Mesodermal cell (in vitro differentiated cells): ENCODE data around the gene CD58.

Experiments used
- H3K27ac ChIP-seq: 2 replicates; pipeline ENCODE4 v1.7.0; 2013; ENCODE audit warnings: mild to moderate bottlenecking, low read depth, low read length, moderate library complexity; ENCODE audit not compliant: severe bottlenecking
- H3K36me3 ChIP-seq: 2 replicates; pipeline ENCODE4 v1.7.1; 2013; ENCODE audit warnings: mild to moderate bottlenecking, low read length, moderate library complexity; ENCODE audit not compliant: control insufficient read depth, insufficient read depth
- H3K4me1 ChIP-seq: one replicate; pipeline ENCODE4 v1.7.1; 2013; ENCODE audit warnings: mild to moderate bottlenecking, low read length; ENCODE audit not compliant: insufficient read depth, control insufficient read depth, poor library complexity, severe bottlenecking
- H3K4me3 ChIP-seq: 2 replicates; pipeline ENCODE4 v1.7.0; 2013; ENCODE audit warnings: low read length, control low read depth, mild to moderate bottlenecking; ENCODE audit not compliant: insufficient read depth, poor library complexity, severe bottlenecking; ENCODE audit errors: extremely low read depth
- H3K9me3 ChIP-seq: 2 replicates; pipeline ENCODE4 v1.7.1; 2013; ENCODE audit warnings: mild to moderate bottlenecking, low read length, moderate library complexity; ENCODE audit not compliant: control insufficient read depth
- WGBS, 2 experiments: methylation state at CpG; one replicate each; pipeline ENCODE4 v1.1.5; 2013; ENCODE audit warnings: missing lambda C conversion rate in 2 of 2; ENCODE audit not compliant: insufficient coverage in 2 of 2; 5-methylcytosine and 5-hydroxymethylcytosine counted together

CD58 gene

DNA sequence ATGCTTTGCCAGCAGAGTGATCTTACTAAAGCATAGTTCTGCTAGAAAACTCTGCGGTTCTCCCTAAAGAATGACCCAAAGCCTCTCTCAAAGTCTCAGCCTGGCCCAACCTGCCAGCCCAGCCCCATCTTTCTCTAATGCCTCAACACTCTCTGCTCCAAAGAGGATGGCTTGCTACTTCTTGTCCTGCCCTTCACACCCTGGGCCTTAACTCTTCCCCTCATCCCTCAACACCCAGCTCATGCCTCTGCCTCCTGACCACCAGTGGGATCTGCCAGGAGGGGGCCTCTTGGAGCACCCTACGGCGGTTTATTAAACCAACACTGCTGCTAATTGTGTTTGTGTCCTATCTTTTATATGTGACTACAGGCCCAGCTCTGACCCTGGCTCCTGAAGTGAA lies 52.4 kb downstream of the CD58 start:
- Histone ChIP-seq H3K4me1 (no peaks in the 10 kb centered on the region), H3K9me3 (no peaks in the 10 kb centered on the region), H3K4me3 (no peak overlapping the region), H3K36me3 (no peaks in the 10 kb centered on the region), H3K27ac (no peak overlapping the region)
- 91 to 100% methylated on average over 1 to 2 of the region's 3 CpGs for WGBS, 2 experiments

DNA sequence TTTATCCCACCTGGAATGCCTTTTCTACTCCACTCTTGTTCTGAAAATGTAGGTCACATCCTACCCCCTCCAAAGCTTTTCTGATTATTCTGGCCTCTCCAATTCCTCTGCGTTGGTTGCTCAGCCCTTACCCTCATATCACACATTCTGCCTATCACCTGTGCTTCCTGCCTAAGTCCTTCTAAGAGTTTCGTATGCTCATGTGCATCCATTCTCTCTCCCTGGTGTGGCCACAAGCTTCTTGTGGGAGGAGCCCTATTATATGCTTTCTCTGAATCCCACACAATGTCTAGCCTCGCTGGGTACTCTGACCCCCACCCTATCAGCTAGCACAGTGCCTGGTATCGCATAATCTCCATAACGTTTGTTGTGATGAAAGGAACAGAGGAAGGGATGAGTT lies 54.2 kb downstream of the CD58 start:
- no peak overlapping the region for H3K4me3 ChIP-seq
- H3K4me1 ChIP-seq = no peaks in the 10 kb centered on the region
- WGBS, 2 experiments = 95 to 100% methylated on average over 2 to 5 of the region's 5 CpGs
- H3K36me3 ChIP-seq = no peaks in the 10 kb centered on the region
- H3K27ac ChIP-seq = no peak overlapping the region
- no peaks in the 10 kb centered on the region for H3K9me3 ChIP-seq

DNA sequence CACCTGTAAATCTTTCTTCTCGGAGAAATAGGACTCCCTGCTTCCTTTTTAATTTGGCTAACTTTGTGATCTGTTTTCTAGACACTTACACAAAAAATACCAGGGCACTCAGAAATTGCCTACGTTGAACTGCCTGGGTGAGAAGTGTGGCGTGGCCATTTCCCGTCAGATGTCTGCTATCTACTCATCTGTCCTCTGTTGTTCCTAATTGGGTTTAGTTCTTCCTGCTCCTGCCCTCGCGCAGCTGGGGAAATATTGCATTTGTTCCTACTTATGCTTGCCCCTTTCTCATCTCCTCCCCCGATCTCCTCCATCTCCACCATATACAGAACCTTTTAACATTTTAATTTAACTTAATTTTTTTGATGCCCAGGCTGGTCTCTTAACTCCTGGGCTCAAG lies 55.1 kb downstream of the CD58 start:
- H3K36me3 ChIP-seq = no peaks in the 10 kb centered on the region
- H3K27ac ChIP-seq = no peak overlapping the region
- H3K4me1 ChIP-seq = no peaks in the 10 kb centered on the region
- H3K9me3 ChIP-seq = no peaks in the 10 kb centered on the region
- WGBS, 2 experiments = 89 to 98% methylated on average over 7 of the region's 7 CpGs
- no peak overlapping the region for H3K4me3 ChIP-seq

DNA sequence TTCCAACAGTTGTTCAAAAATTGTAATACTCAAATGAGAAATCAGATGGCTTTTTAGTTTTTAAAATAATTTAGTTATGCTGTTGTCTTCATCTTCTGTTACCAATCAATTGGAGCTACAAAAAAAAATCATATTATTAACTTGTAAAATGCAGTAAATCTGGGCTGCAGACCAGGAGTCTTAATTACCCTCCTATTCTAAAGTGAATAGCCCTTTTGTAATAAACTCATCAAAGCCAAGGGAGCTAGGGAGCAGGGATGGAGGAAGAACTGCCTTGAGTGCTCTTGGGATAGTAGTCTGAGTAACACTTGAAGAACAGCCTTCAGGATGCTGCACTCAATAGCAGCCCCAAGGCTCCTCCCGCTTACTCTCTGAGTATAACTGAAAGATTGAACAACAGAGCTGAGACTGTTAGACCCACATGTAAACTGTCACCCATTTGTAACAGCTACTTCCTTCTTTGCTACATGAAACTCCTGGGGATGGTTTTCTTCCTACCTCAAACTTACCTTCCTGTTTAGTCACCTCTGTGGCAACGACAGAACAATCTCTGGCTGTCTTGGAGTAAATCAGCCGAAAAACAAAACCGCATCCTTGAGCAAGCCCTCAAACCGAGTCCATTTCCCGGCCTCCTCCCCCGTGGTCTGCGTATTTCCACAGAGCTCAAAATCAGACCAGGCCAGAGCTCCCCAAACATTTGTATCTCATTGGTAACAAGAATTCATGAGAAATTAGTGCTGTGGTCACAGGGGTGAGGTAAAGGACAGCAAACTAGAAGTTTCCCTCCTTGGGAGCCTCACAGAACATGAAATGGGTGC lies 55.9 kb downstream of the CD58 start:
- H3K36me3 ChIP-seq = no peaks in the 10 kb centered on the region
- 79 to 92% methylated on average over 6 to 8 of the region's 8 CpGs for WGBS, 2 experiments
- no peak overlapping the region for H3K4me3 ChIP-seq
- H3K9me3 ChIP-seq = no peaks in the 10 kb centered on the region
- H3K27ac ChIP-seq = no peak overlapping the region
- no peaks in the 10 kb centered on the region for H3K4me1 ChIP-seq

DNA sequence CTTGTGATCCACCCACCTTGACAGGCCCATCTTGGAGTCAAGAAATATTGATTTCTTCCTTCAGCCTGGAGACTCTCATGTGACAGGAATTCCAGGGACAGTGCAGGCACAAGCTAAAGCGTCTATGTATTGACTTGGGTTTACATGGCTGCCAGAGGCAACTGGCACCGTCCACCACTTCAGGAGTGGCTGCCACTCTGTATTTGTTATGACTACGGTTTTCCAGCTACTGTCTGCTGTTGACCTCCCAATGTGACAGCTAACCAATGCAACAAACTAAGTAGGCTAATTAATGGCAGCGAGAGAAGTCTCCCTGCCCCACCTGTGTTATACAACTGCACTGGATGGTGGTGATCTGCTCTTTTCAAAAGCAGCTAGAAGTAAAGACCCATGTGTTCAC lies 56.9 kb downstream of the CD58 start:
- no peaks in the 10 kb centered on the region for H3K9me3 ChIP-seq
- H3K27ac ChIP-seq = no peak overlapping the region
- no peaks in the 10 kb centered on the region for H3K36me3 ChIP-seq
- no peaks in the 10 kb centered on the region for H3K4me1 ChIP-seq
- WGBS, 2 experiments = 91 to 93% methylated on average over 3 to 4 of the region's 4 CpGs
- H3K4me3 ChIP-seq = no peak overlapping the region

DNA sequence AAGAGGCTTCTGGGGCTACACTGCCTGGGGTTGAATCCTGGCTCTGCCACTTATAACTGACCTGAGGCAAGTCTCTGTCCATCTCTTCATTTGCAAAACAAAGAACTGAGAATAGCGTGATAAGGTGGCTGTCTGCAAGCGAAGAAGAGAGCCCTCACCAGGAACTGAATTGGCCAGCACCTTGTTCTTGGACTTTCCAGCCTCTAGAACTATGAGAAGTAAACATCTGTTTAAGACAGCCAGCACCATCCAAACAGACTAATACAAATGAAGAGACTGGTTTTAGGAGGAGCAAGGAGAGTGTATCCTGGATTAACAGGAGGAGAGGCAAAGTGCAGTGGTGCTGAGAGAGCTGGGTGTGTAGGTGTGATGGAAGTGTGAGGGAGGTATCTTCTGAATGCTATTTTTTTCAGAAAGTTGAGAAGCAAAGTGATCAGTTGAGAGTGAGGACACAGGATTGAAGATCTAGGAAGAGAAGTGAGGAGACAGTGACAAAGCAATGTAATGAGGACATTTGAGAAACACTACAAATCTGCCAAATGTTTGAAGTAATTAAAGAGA lies 59.3 kb downstream of the CD58 start:
- WGBS, 2 experiments = 82% methylated on average over 2 of the region's 2 CpGs
- Histone ChIP-seq H3K36me3 (no peaks in the 10 kb centered on the region), H3K4me3 (no peak overlapping the region), H3K27ac (no peak overlapping the region), H3K4me1 (no peaks in the 10 kb centered on the region), H3K9me3 (no peaks in the 10 kb centered on the region)

DNA sequence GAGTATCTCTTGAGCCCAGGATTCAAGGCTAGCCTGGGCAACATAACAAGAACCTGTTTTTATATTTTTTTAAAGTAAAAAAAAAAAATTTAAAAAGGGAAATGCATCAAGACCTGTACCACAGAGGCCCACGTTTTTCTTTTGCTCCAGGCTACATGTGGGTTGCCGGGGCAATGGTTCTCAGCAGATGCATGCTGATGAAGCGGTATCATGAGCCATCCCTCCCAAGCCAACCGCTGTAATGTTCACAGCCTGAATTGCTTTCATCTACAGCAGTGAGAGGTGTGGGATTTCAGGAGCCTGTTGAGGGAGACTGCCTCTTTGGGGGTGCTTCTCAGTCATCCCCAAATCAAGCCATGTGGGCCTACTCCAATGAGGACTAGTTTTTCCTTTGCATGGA lies 60.5 kb downstream of the CD58 start:
- Histone ChIP-seq H3K4me3 (no peak overlapping the region), H3K36me3 (no peaks in the 10 kb centered on the region), H3K9me3 (no peaks in the 10 kb centered on the region), H3K4me1 (no peaks in the 10 kb centered on the region), H3K27ac (no peak overlapping the region)
- 83 to 88% methylated on average over 3 to 4 of the region's 4 CpGs for WGBS, 2 experiments

DNA sequence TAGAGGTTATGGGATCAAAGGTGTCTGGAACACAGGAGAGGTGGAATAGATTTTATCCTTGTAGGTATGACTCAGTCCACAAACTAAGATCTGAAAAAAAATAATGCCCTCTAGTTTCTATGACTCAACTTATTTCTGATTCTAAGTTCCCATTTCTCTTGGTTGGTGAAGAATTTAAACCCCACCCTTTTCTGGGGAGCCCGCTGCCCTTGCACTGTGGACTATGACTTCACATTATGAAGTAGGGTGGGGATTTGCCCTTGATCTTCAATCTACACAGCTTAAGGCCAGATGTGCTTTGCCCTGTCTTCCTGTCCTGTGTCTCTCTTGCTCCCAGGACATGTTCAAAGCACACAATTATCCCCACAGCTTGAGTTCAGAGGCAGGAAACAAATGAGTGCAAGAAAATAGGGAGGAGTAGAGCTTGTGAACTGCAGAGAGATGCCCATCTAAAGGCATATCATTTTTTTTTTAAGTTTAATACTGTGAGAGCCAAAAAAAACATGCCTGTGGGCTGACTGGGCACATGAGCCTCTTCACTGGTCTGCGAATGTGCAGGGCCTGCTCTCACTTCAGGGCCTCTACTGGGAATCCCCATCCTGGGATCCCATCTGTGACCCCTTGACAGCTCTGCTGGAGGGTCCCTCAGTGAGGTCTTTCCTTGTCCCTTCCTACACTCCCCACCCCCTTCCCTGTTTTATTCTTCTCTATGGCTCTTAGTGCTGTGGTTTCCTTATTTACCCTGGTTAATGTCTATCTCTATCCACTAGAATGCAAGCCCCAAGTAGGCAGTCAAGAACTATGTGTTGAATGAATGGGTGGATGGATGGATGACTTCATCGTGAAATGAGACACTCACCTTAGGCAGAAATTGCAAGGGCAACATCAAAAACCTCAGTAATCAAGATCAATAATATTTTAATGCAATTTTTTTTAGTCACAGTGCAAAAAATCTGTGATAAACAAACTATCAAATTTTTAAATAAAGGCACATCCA lies 61.5 kb downstream of the CD58 start:
- Histone ChIP-seq H3K27ac (no peak overlapping the region), H3K9me3 (no peaks in the 10 kb centered on the region), H3K36me3 (no peaks in the 10 kb centered on the region), H3K4me3 (no peak overlapping the region), H3K4me1 (peaks cover 5% of the 10 kb centered on the region)
- WGBS, 2 experiments = 86 to 92% methylated on average over 1 of the region's 3 CpGs

DNA sequence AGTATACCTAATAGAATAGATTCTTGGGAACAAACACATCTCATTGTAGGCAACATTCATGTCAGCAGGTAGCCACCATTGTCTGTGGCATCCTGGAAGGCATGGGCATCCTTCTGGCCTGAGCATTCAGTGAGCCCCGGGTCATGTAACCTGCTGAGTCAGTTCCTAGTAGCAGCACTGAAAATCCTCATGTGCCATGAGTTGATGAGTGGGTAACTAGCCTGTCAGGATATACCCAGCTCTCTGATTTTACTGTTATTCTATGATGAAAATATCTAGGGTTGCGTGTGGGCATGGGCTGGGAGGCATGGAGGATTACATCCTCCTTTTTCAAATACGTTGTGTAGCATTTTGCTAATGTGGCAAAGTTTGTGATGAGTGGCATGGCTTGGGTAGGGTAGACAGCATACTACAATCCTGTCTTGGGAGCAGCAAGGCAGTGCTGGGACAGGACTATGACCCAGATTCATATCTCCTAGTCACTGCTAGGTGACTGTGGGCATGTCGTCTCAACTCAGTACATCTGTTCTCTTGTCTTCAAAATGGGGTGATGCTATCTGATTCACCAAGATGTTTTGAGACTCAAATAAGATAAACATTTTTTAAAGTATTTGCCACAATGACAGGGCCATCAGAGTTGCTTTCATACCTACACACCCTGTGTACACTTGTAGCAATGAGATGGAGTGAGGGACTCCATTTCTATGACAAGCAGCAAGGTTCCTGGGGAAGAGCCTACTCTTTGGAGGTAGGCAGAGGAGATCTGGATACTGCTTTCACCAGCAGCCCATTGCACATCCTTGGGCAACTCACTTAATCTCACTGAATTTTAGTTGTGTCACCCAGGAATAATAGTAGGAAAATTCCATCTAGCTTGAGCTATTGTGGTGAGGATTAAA lies 62.5 kb downstream of the CD58 start:
- no peak overlapping the region for H3K4me3 ChIP-seq
- no peak overlapping the region for H3K27ac ChIP-seq
- WGBS, 2 experiments = 88 to 89% methylated on average over 1 to 3 of the region's 4 CpGs
- H3K36me3 ChIP-seq = no peaks in the 10 kb centered on the region
- peaks cover 9% of the 10 kb centered on the region for H3K4me1 ChIP-seq
- H3K9me3 ChIP-seq = no peaks in the 10 kb centered on the region

DNA sequence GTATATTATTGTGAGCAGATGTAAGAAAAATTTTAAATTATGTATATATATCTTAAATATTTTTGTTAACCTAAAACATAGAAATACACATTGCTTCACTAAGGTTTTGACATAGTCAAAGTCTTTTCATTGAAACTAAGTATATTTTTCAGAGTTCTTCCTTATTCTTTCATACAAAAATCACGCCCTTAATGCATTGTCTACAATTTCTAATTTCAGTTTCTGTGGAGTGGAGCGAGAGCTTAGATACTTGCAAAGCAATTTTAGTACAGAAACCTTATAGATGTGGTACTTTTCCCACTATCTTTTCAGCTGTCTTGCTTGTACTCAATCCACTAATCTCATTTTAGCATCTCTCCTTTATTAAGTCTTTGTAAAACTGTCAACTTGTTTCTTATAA lies 63.2 kb downstream of the CD58 start:
- Histone ChIP-seq H3K4me3 (no peak overlapping the region), H3K36me3 (no peaks in the 10 kb centered on the region), H3K9me3 (no peaks in the 10 kb centered on the region), H3K27ac (no peak overlapping the region), H3K4me1 (peaks cover 9% of the 10 kb centered on the region)
- 90 to 100% methylated on average over 2 of the region's 2 CpGs for WGBS, 2 experiments
